Left lung (tissue), 10 donors: ENCODE results near the gene TMEM135. TPM values are rescaled to one million over a fixed set of nuclear protein-coding genes. Genes with fewer than 3 reads are reported as not detected.
"Not testable (repeated sequence)": the region's sequence is repeated elsewhere in the genome, so short reads cannot be mapped to it uniquely, and the experiment has no call there.

Experiments
- ATAC-seq: fragments of 200-7000 bp; cut with Tn5 transposase; one replicate; pipeline ENCODE4 v1.9.1; 2020; ENCODE audit warnings: moderate library complexity
- DNase-seq, 4 donors: peaks; one replicate each; pipeline ENCODE4 v3.0.0-alpha.2; 2013 to 2020
- H3K27ac ChIP-seq, 2 donors: fragments of 200-600 bp; sonication (generic) in 1 of 2; one replicate each; pipeline versions ENCODE4 v1.5.0 to v1.8.0; 2020 to 2021
- H3K27me3 ChIP-seq, 2 donors: fragments of 200-600 bp; sonication (generic) in 1 of 2; one replicate each; pipeline versions ENCODE4 v1.5.0 to v1.8.0; 2020 to 2021
- H3K36me3 ChIP-seq, 2 donors: fragments of 200-600 bp; sonication (generic) in 1 of 2; one replicate each; pipeline versions ENCODE4 v1.5.0 to v1.8.0; 2020 to 2021
- H3K4me1 ChIP-seq, 2 donors: fragments of 200-600 bp; one replicate each; pipeline ENCODE4 v1.8.0; 2021
- H3K4me3 ChIP-seq, 2 donors: fragments of 200-600 bp; sonication (generic) in 1 of 2; one replicate each; pipeline versions ENCODE4 v1.5.0 to v1.8.0; 2020 to 2021; ENCODE audit warnings: mild to moderate bottlenecking in 1 of 2
- H3K9me3 ChIP-seq, 2 donors: fragments of 200-600 bp; sonication (generic) in 1 of 2; one replicate each; pipeline versions ENCODE4 v1.5.0 to v1.8.0; 2020 to 2021
- intact Hi-C, 2 donors: fragments of 100-400 bp; cut with DNase I; formaldehyde crosslinking; loops; one replicate each; pipeline versions ENCODE4 v1.11.2 to v1.14.2; 2022
- polyA plus RNA-seq, 6 donors: library from polyadenylated mRNA; unstranded; fragments of 120-200 nt; gene quantifications; one replicate each; pipeline ENCODE4 v1.2.1, GENCODE V29; 2013; ENCODE audit not compliant: insufficient read length in 6 of 6
- total RNA-seq, 2 donors: library from RNA; stranded (reverse); fragmentation: NEBNext Ultra II Directional; extraction: Animal tissue kit (Norgen Biotek cat#: 25700); gene quantifications; one replicate each; pipeline ENCODE4 v1.2.1, GENCODE V29; 2021
- TF ChIP-seq, protein P1 (sequence below), 2 donors: fragments of 200-600 bp; sonication (generic) in 1 of 2; IDR thresholded peaks; one replicate each; pipeline versions ENCODE4 v1.5.0 to v1.8.0; 2021; ENCODE audit warnings: antibody characterized with exemption in 2 of 2
- donor health status: DM: no; HTN: yes; CAD: no.
- donor health status: DM: no; HTN: no; CAD: no.

Gene TMEM135
- total and polyA plus RNA-seq, 8 donors = 21.3 to 33.4 (median 27.2) TPM

DNA sequence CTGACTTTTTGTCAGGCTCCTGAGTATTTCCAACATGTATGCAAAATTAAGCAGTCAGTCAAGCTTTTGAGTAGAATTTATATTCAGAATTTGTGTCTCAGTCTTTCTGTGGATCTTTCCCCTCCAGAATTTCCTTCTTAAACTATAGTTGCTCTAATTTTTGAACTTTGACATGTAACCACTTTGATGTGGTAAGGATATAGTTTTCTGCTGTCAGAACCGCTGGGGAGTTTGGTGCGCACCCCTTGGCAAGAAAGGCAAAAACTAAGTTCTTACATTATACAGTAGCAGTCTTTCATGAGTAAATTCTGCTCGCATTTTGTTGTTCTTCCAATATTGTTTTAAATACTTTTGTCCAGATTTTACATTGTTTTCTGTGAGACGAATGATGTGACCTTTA lies 105.9 kb downstream of the TMEM135 start:
- Histone ChIP-seq H3K27ac (no peak overlapping the region), H3K27me3 (no peaks in the 10 kb centered on the region), H3K4me3 (no peak overlapping the region), H3K36me3 (no peaks in the 10 kb centered on the region), H3K9me3 (peaks cover 0 to 13% of the 10 kb centered on the region in 2 donors), H3K4me1 (no peaks in the 10 kb centered on the region)
- ATAC-seq = no peak
- TF ChIP-seq, protein P1, sequence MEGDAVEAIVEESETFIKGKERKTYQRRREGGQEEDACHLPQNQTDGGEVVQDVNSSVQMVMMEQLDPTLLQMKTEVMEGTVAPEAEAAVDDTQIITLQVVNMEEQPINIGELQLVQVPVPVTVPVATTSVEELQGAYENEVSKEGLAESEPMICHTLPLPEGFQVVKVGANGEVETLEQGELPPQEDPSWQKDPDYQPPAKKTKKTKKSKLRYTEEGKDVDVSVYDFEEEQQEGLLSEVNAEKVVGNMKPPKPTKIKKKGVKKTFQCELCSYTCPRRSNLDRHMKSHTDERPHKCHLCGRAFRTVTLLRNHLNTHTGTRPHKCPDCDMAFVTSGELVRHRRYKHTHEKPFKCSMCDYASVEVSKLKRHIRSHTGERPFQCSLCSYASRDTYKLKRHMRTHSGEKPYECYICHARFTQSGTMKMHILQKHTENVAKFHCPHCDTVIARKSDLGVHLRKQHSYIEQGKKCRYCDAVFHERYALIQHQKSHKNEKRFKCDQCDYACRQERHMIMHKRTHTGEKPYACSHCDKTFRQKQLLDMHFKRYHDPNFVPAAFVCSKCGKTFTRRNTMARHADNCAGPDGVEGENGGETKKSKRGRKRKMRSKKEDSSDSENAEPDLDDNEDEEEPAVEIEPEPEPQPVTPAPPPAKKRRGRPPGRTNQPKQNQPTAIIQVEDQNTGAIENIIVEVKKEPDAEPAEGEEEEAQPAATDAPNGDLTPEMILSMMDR (IDR thresholded peaks at IDR 0.05) = no peak
- DNase-seq = no peak
- intact Hi-C loops = no loop called here

DNA sequence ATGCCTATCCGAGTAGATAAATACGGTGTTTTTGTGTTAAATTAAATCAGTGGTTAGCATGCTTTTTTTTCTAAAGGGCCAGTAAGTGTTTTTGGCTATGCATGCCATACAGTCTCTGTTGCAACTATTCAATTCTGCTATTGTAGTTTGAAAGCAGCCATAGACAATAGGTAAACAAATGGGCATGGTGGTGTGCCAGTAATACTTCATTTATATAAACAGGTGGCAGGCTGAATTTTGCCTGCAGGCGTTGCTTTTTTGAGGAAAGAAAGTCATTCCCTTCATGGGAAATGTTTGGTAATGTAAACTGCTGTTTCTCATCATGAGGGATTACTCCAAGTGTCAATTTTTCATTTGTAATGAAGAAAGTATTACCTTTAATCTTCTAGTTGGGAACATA lies 106.5 kb downstream of the TMEM135 start:
- no peaks in the 10 kb centered on the region for H3K4me1 ChIP-seq
- no peak overlapping the region for H3K4me3 ChIP-seq
- no peaks in the 10 kb centered on the region for H3K36me3 ChIP-seq
- H3K27me3 ChIP-seq = no peaks in the 10 kb centered on the region
- ATAC-seq (no peak), DNase-seq (no peak)
- TF ChIP-seq, protein P1 (IDR thresholded peaks at IDR 0.05) = no peak
- peaks cover 0 to 6% of the 10 kb centered on the region in 2 donors for H3K9me3 ChIP-seq
- intact Hi-C loops = no loop called here
- no peak overlapping the region for H3K27ac ChIP-seq

DNA sequence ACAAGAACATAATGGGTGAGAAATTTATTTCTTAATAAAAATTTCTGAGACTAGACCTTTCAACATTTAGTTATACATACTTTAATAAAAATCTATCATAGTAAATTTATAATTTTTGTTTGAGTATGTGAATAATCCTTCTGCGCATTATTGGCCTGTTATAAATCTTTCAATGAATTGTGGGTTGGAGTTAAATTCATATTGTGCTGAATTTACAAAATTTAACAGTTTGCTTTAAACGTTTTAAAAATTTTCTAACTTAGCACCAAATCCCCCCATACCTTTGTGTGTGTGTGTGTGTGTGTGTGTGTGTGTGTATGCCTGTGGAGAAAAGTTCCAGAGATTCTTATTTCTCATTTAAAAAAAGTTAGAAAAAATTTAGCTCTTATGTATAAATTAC lies 111.0 kb downstream of the TMEM135 start:
- Histone ChIP-seq H3K9me3 (no peaks in the 10 kb centered on the region), H3K27me3 (no peaks in the 10 kb centered on the region), H3K4me1 (no peaks in the 10 kb centered on the region), H3K36me3 (no peaks in the 10 kb centered on the region), H3K4me3 (no peak overlapping the region), H3K27ac (no peak overlapping the region)
- DNase-seq = no peak
- TF ChIP-seq, protein P1 (IDR thresholded peaks at IDR 0.05) = no peak
- intact Hi-C loops = no loop called here
- no peak for ATAC-seq

DNA sequence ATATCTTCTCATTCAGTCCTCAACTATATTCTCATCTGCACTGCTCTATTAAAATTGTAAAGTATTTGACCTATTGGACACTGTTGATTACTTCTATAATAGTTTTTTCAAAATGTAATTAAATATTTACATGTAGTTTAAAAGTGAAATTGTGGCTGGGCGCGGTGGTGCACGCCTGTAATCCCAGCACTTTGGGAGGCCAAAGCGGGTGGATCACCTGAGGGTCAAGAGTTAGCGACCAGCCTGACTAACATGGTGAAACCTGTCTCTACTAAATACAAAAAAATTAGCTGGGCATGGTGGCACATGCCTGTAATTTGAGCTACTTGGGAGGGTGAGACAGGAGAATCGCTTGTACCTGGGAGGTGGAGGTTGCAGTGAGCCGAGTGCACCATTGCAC lies 112.0 kb downstream of the TMEM135 start:
- H3K27ac ChIP-seq, H3K36me3 ChIP-seq, H3K4me3 ChIP-seq, DNase-seq, H3K27me3 ChIP-seq, intact Hi-C loops, ATAC-seq, H3K4me1 ChIP-seq, H3K9me3 ChIP-seq: not testable (repeated sequence)

DNA sequence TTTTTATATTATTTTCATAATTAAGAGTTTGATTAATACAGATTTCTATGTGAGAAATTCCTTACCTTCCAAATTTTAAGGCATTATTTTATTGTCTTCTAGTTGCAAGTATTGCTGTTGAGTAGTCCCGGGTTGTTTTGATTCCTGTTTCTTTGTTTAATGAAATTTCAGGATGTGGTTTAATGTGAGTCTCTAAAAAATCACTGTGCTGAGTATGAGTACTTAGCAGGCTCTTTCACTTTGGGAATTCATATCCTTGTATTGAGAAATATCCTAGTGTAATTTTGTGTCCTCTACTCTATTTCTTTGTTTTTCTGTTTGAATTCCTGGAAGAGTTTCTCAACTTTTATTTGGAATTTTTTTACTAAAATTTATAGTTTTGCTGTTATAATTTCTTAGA lies 113.2 kb downstream of the TMEM135 start:
- Histone ChIP-seq H3K4me1 (no peaks in the 10 kb centered on the region), H3K4me3 (no peak overlapping the region), H3K9me3 (no peaks in the 10 kb centered on the region), H3K27ac (peak overlapping the region in 1 of 2 donors; percentile 21), H3K36me3 (no peaks in the 10 kb centered on the region), H3K27me3 (no peaks in the 10 kb centered on the region)
- TF ChIP-seq, protein P1 (IDR thresholded peaks at IDR 0.05) = no peak
- intact Hi-C loops = no loop called here
- ATAC-seq (no peak), DNase-seq (no peak)

DNA sequence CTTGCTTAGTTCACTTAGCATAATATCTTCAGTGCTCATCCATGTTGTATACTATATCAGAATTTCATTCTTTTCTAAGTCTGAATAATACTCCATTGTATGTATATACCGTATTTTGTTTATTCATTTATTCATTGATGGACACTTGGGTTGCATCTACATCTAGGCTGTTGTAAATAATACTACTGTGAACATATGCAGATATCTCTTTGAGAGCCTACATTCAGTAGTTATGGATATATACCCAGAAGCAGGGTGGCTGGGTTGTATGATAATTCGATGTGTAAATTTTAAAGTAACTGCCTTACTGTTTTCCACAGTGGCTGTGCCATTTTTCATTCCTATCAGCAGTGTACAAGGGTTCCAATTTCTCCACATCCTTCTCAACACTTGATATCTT lies 116.5 kb downstream of the TMEM135 start:
- no peak for ATAC-seq
- Histone ChIP-seq H3K27ac (no peak overlapping the region), H3K4me1 (no peaks in the 10 kb centered on the region), H3K9me3 (no peaks in the 10 kb centered on the region), H3K4me3 (no peak overlapping the region), H3K27me3 (no peaks in the 10 kb centered on the region), H3K36me3 (no peaks in the 10 kb centered on the region)
- intact Hi-C loops = no loop called here
- TF ChIP-seq, protein P1 (IDR thresholded peaks at IDR 0.05) = no peak
- no peak for DNase-seq
